ENCODE measurements around the gene DPH1.

- no peak for TF ChIP-seq CTCF (IDR thresholded peaks at IDR 0.05)
- TF ChIP-seq POLR2A (IDR thresholded peaks at IDR 0.05) = no peak
- no peak for TF ChIP-seq POLR2AphosphoS5 (IDR thresholded peaks at IDR 0.05)
- TF ChIP-seq EP300 (IDR thresholded peaks at IDR 0.05) = no peak
These were observed 43.0 kb upstream of the DPH1 start for GRCh38 chr17:1986783-1987451.

Measured in gastroesophageal sphincter (tissue), 3 donors.